SK-N-SH (cell line): ENCODE results near the gene TMEM240. TPM values are rescaled to one million over a fixed set of nuclear protein-coding genes. Genes with fewer than 3 reads are reported as not detected.
A peak's percentile ranks its signal among the peaks of the same experiment; 100 is the strongest.

ENCODE experiments used
- CTCF ChIA-PET: fragments of 300-600, 350-600 bp; formaldehyde crosslinking; extraction: SDS; loops from one replicate; lab custom pipeline; 2021; lab: Yijun Ruan, JAX
- POLR2A ChIA-PET: fragments of 350-600 bp; sonication (Branson Sonifier 250); formaldehyde crosslinking; extraction: SDS; loops from one replicate; lab custom pipeline; 2020; ENCODE audit warnings: antibody characterized with exemption, inconsistent platforms; lab: Yijun Ruan, JAX
- DNase-seq: peaks from one replicate; pipeline ENCODE4 v3.0.0; 2012
- H2AFZ ChIP-seq: fragments of 200-600 bp; sonication (generic); 2 replicates; pipeline ENCODE4 v1.8.1; 2016; ENCODE audit warnings: antibody characterized with exemption, mild to moderate bottlenecking, low read depth
- H3F3A ChIP-seq: fragments of 200-600 bp; sonication (generic); replicated peaks from 2 replicates; pipeline ENCODE3; 2016; ENCODE audit warnings: antibody characterized with exemption, mild to moderate bottlenecking; ENCODE audit not compliant: insufficient read depth
- H3K27ac ChIP-seq, 2 experiments: fragments of 200-500 bp in 1 of 2; fragments of 200-600 bp in 1 of 2; sonication (Bioruptor generic) in 1 of 2; sonication (generic), shearing (Covaris generic) in 1 of 2; 2 replicates each; pipeline versions ENCODE4 v1.5.1 to v1.6.1; 2014 to 2016; ENCODE audit warnings: low read depth in 2 of 2, inconsistent platforms in 1 of 2, low read length in 1 of 2, mild to moderate bottlenecking in 1 of 2, mixed read lengths in 1 of 2
- H3K27me3 ChIP-seq: fragments of 200-600 bp; sonication (generic), shearing (Covaris generic); 2 replicates; pipeline ENCODE4 v1.6.1; 2016; ENCODE audit warnings: mixed run types; ENCODE audit not compliant: insufficient read depth
- H3K36me3 ChIP-seq, 2 experiments: fragments of 200-500 bp in 1 of 2; fragments of 200-600 bp in 1 of 2; sonication (Bioruptor generic) in 1 of 2; sonication (generic) in 1 of 2; replicated peaks in 1 of 2; 2 replicates each; pipeline versions ENCODE3 to v1.5.1; 2014 to 2016; ENCODE audit warnings: low read length in 1 of 2, mild to moderate bottlenecking in 1 of 2; ENCODE audit not compliant: insufficient read depth in 2 of 2, control insufficient read depth in 1 of 2
- H3K4me1 ChIP-seq, 2 experiments: fragments of 200-500 bp in 1 of 2; fragments of 200-600 bp in 1 of 2; sonication (Bioruptor generic) in 1 of 2; sonication (generic), shearing (Covaris generic) in 1 of 2; 2 replicates each; pipeline versions ENCODE4 v1.5.1 to v1.6.1; 2014 to 2016; ENCODE audit warnings: low read depth in 1 of 2, low read length in 1 of 2, mixed run types in 1 of 2; ENCODE audit not compliant: insufficient read depth in 2 of 2, control insufficient read depth in 1 of 2
- H3K4me2 ChIP-seq: fragments of 200-600 bp; sonication (generic), shearing (Covaris generic); 2 replicates; pipeline ENCODE4 v1.6.1; 2017; ENCODE audit warnings: mixed run types
- H3K4me3 ChIP-seq, 2 experiments: fragments of 200-500 bp in 1 of 2; fragments of 200-600 bp in 1 of 2; sonication (Bioruptor generic) in 1 of 2; sonication (generic), shearing (Covaris generic) in 1 of 2; 2 replicates each; pipeline versions ENCODE4 v1.5.1 to v1.8.1; 2014 to 2016; ENCODE audit warnings: low read depth in 2 of 2, inconsistent platforms in 1 of 2, low read length in 1 of 2, mild to moderate bottlenecking in 1 of 2, mixed read lengths in 1 of 2, moderate library complexity in 1 of 2
- H3K79me2 ChIP-seq: fragments of 200-600 bp; sonication (generic); 2 replicates; pipeline ENCODE4 v1.8.1; 2017; ENCODE audit warnings: mild to moderate bottlenecking; ENCODE audit not compliant: insufficient read depth
- H3K9ac ChIP-seq: fragments of 200-600 bp; sonication (generic); 2 replicates; pipeline ENCODE4 v1.6.1; 2017; ENCODE audit warnings: mixed run types
- H3K9me2 ChIP-seq: fragments of 200-600 bp; sonication (generic); 2 replicates; pipeline ENCODE4 v1.6.1; 2017; ENCODE audit warnings: mixed run types
- H3K9me3 ChIP-seq: fragments of 200-600 bp; sonication (generic); 2 replicates; pipeline ENCODE4 v1.6.1; 2017; ENCODE audit warnings: mixed run types, mild to moderate bottlenecking, moderate library complexity
- H4K20me1 ChIP-seq: fragments of 200-600 bp; sonication (generic); 2 replicates; pipeline ENCODE4 v1.6.1; 2017; ENCODE audit warnings: mild to moderate bottlenecking, mixed run types; ENCODE audit not compliant: insufficient read depth
- ELF1 ChIP-seq: IDR thresholded peaks from 2 replicates; pipeline ENCODE4 v1.4.0; 2012
- FOSL2 ChIP-seq: IDR thresholded peaks from 2 replicates; pipeline ENCODE4 v1.4.0; 2012; ENCODE audit warnings: low read depth, mild to moderate bottlenecking, moderate library complexity, borderline replicate concordance
- FOXM1 ChIP-seq: IDR thresholded peaks from 2 replicates; pipeline ENCODE4 v1.4.0; 2012; ENCODE audit warnings: low read depth, mild to moderate bottlenecking
- JUND ChIP-seq: IDR thresholded peaks from 2 replicates; pipeline ENCODE4 v1.4.0; 2012
- POLR2AphosphoS5 ChIP-seq: IDR thresholded peaks from 2 replicates; pipeline ENCODE4 v1.6.1; 2012; ENCODE audit warnings: low read depth, low read length
- SIN3A ChIP-seq: IDR thresholded peaks from 2 replicates; pipeline ENCODE4 v1.6.1; 2012; ENCODE audit warnings: low read depth, mild to moderate bottlenecking, low read length, moderate library complexity, borderline replicate concordance
- SMC3 ChIP-seq: IDR thresholded peaks from 2 replicates; pipeline ENCODE4 v1.6.1; 2012; ENCODE audit warnings: low read depth, low read length, improper control_type of control experiment
- WGBS: methylation state at CpG from one replicate; pipeline ENCODE4 v1.1.6; 2017; ENCODE audit warnings: low lambda C conversion rate; 5-methylcytosine and 5-hydroxymethylcytosine counted together
- polyA plus RNA-seq, 3 experiments: library from polyadenylated mRNA; depleted of rRNA; stranded (reverse); fragments of >200 nt; gene quantifications; 2 replicates each; pipeline ENCODE4 v1.2.3, GENCODE V29; 2012
- TF ChIP-seq, protein P1 (sequence below): IDR thresholded peaks from 2 replicates; pipeline ENCODE4 v1.4.0; 2012; ENCODE audit warnings: low read depth

Gene TMEM240
- polyA plus RNA-seq, 1 of the 3 experiments (the other 2 are of a cell fraction), result 6.5 TPM

DNA sequence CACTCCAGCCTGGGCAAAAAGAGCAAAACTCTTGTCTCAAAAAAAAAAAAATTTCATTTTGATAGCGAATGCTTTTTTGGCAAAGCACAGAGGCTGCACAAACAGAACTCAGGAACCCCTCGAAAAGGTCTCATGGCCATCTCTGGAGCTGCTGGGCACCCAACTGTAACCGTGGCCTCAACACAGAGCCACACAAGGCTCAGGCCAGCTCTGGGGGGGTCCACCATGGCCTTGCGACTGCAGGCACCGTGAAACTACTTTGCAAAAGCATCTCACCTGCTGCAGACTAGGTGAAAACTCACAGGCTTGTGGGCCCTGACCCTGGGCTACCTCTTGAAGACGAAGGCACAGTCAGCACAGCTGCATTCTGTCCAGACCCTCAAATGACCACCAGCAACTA lies 16.1 kb upstream of the TMEM240 start:
- Histone ChIP-seq H3K4me2 (no peak overlapping the region), H4K20me1 (no peaks in the 10 kb centered on the region), H3K27ac (no peak overlapping the region), H3K9ac (no peak overlapping the region), H3K9me3 (no peaks in the 10 kb centered on the region), H3K4me3 (no peak overlapping the region), H3F3A (peaks cover 3% of the 10 kb centered on the region), H3K4me1 (no peaks in the 10 kb centered on the region; a peak in 1 of 4 replicates), H2AFZ (no peak overlapping the region), H3K9me2 (no peaks in the 10 kb centered on the region), H3K27me3 (no peaks in the 10 kb centered on the region), H3K79me2 (peaks cover 61% of the 10 kb centered on the region), H3K36me3 (peaks cover 3 to 13% of the 10 kb centered on the region in 2 experiments)
- no peak for DNase-seq
- WGBS, result 100% methylated on average over 6 of the region's 6 CpGs
- TF ChIP-seq, protein P1, sequence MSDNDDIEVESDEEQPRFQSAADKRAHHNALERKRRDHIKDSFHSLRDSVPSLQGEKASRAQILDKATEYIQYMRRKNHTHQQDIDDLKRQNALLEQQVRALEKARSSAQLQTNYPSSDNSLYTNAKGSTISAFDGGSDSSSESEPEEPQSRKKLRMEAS, result no peak
- no peak for TF ChIP-seq POLR2AphosphoS5
- POLR2A ChIA-PET, result no interaction called here
- CTCF ChIA-PET, result no interaction called here

- peaks cover 0 to 5% of the 10 kb centered on the region in 2 experiments; a peak in 1 of 4 replicates for H3K4me1 ChIP-seq
- CTCF ChIA-PET, result interaction anchor here (1.0 to 1.1 kb wide), 2 partner anchors 11 to 65 kb away, joined by 3 read pairs; no protein-coding TSS in a partner anchor
- no peak for DNase-seq
- no peak overlapping the region for H3K4me2 ChIP-seq
- no peaks in the 10 kb centered on the region for H3K27me3 ChIP-seq
- no peak overlapping the region for H3K27ac ChIP-seq
- H3K79me2 ChIP-seq, result peaks cover 55% of the 10 kb centered on the region
- WGBS, result 95% methylated on average over 21 of the region's 31 CpGs
- peak; percentile 42; the same call in 1 of the 2 replicates for TF ChIP-seq FOSL2
- no peak for TF ChIP-seq ELF1
- TF ChIP-seq, protein P1, result peak; percentile 33; the same call in 1 of the 2 replicates
- TF ChIP-seq JUND, result 0 out of 2 replicates have a peak, but pooled peaks have one; percentile 11
- peaks cover 11% of the 10 kb centered on the region; the same call in 1 of the 2 replicates for H4K20me1 ChIP-seq
- POLR2A ChIA-PET, result interaction anchor here (0.8 to 1.0 kb wide), 2 partner anchors 11 to 60 kb away, joined by 3 read pairs; partner anchors contain the start of gene MIB2
- peaks cover 3% of the 10 kb centered on the region for H3F3A ChIP-seq
- H3K4me3 ChIP-seq, result no peak overlapping the region
- no peak overlapping the region for H3K9ac ChIP-seq
- H2AFZ ChIP-seq, result no peak overlapping the region
- H3K9me2 ChIP-seq, result no peaks in the 10 kb centered on the region
- peaks cover 0 to 12% of the 10 kb centered on the region in 2 experiments for H3K36me3 ChIP-seq
- no peaks in the 10 kb centered on the region for H3K9me3 ChIP-seq
These were observed 14.8 kb upstream of the TMEM240 start for GRCh38 chr1:1554926-1555915.

GRCh38 chr1:1554550-1554925 lies 14.1 kb upstream of the TMEM240 start:
- Histone ChIP-seq H3K27ac (no peak overlapping the region), H4K20me1 (peaks cover 11% of the 10 kb centered on the region; the same call in 1 of the 2 replicates), H3K79me2 (peaks cover 55% of the 10 kb centered on the region), H3K4me1 (peaks cover 0 to 5% of the 10 kb centered on the region in 2 experiments; a peak in 1 of 4 replicates), H3K9ac (no peak overlapping the region), H2AFZ (no peak overlapping the region), H3K27me3 (no peaks in the 10 kb centered on the region), H3F3A (peaks cover 3% of the 10 kb centered on the region), H3K9me3 (no peaks in the 10 kb centered on the region), H3K4me2 (no peak overlapping the region), H3K4me3 (no peak overlapping the region), H3K9me2 (no peaks in the 10 kb centered on the region), H3K36me3 (peaks cover 0 to 11% of the 10 kb centered on the region in 2 experiments)
- 90% methylated on average over 2 of the region's 13 CpGs for WGBS
- no peak for DNase-seq
- CTCF ChIA-PET, result no interaction called here
- POLR2A ChIA-PET, result no interaction called here
- TF ChIP-seq FOXM1 (no peak), SMC3 (no peak), POLR2AphosphoS5 (no peak), SIN3A (no peak)
